Measurements from ENCODE around the gene P2RY12.

- TF ChIP-seq EZH2 (IDR thresholded peaks at IDR 0.05; ENCODE audit: borderline replicate concordance, low read depth, low read length, severe bottlenecking) (no peak), CTCF (IDR thresholded peaks at IDR 0.05; ENCODE audit: borderline replicate concordance, extremely low read depth, low read length, poor library complexity, severe bottlenecking) (no peak)
These were observed 17.8 kb upstream of the P2RY12 start for GRCh38 chr3:151402349-151402748.

Measured in DND-41 (cell line).